HepG2 (cell line): Measurements from ENCODE around the gene BABAM2. TPM values are rescaled to one million over a fixed set of nuclear protein-coding genes. Genes with fewer than 3 reads are reported as not detected.

Source experiments
- RFXAP ChIP-seq: sonication (generic); formaldehyde crosslinking; IDR thresholded peaks from 2 replicates; pipeline ENCODE4 v1.4.0; 2020; ENCODE audit warnings: missing genetic modification reagents, borderline replicate concordance
- RXRA ChIP-seq: sonication (generic); formaldehyde crosslinking; IDR thresholded peaks from 2 replicates; pipeline ENCODE4 v1.5.1; 2020; ENCODE audit warnings: missing genetic modification reagents
- ZBTB25 ChIP-seq: IDR thresholded peaks from 2 replicates; pipeline ENCODE4 v1.6.1; 2018; ENCODE audit warnings: missing genetic modification reagents
- ZNF124 ChIP-seq: sonication (generic); formaldehyde crosslinking; IDR thresholded peaks from 2 replicates; pipeline ENCODE4 v1.4.0; 2020; ENCODE audit warnings: missing genetic modification reagents
- ZNF318 ChIP-seq: sonication (generic); formaldehyde crosslinking; IDR thresholded peaks from 2 replicates; pipeline ENCODE4 v1.4.0; 2020; ENCODE audit warnings: mild to moderate bottlenecking, missing genetic modification reagents
- ZNF451 ChIP-seq: sonication (generic); formaldehyde crosslinking; IDR thresholded peaks from 2 replicates; pipeline ENCODE4 v1.5.0; 2020; ENCODE audit warnings: mild to moderate bottlenecking, missing genetic modification reagents
- ZNF546 ChIP-seq: sonication (generic); formaldehyde crosslinking; conservative IDR thresholded peaks from 2 replicates; pipeline ENCODE4 v1.8.1; 2023; ENCODE audit warnings: mild to moderate bottlenecking, missing genetic modification reagents
- ZNF75D ChIP-seq: sonication (generic); formaldehyde crosslinking; IDR thresholded peaks from 2 replicates; pipeline ENCODE4 v1.8.1; 2023; ENCODE audit warnings: missing genetic modification reagents, mild to moderate bottlenecking, borderline replicate concordance
- ZNF772 ChIP-seq: sonication (generic); formaldehyde crosslinking; IDR thresholded peaks from 2 replicates; pipeline ENCODE4 v1.5.0; 2020; ENCODE audit warnings: mild to moderate bottlenecking, missing genetic modification reagents
- ZXDC ChIP-seq: sonication (generic); formaldehyde crosslinking; IDR thresholded peaks from 2 replicates; pipeline ENCODE4 v1.5.0; 2020; ENCODE audit warnings: mild to moderate bottlenecking, missing genetic modification reagents
- polyA plus RNA-seq, 8 experiments: library from polyadenylated mRNA; depleted of rRNA in 3 of 8; stranded (reverse) in 7 of 8; unstranded in 1 of 8; fragments of >200 nt; fragmentation: Illumina TruSeq in 4 of 8; extraction: Trizol in 4 of 8; gene quantifications; 2 replicates each; pipeline versions ENCODE4 v1.2.1 to v1.2.3, GENCODE V29; 2011 to 2016; ENCODE audit warnings: low read depth in 4 of 8, missing spikeins in 1 of 8, mixed read lengths in 1 of 8; ENCODE audit not compliant: insufficient read depth in 1 of 8
- total RNA-seq, 5 experiments: library from RNA; depleted of rRNA; stranded (reverse); fragments of >200 nt; fragmentation: Illumina TruSeq; extraction: Trizol; gene quantifications; 2 replicates each; pipeline ENCODE4 v1.2.3, GENCODE V29; 2016; ENCODE audit warnings: low read depth in 1 of 5
- TF ChIP-seq, protein P1 (sequence below): sonication (generic); formaldehyde crosslinking; IDR thresholded peaks from 2 replicates; pipeline ENCODE4 v1.8.0; 2022; ENCODE audit warnings: low read depth, missing genetic modification reagents
- TF ChIP-seq, protein P2 (sequence below): sonication (generic); formaldehyde crosslinking; IDR thresholded peaks from 2 replicates; pipeline ENCODE4 v1.4.0; 2020; ENCODE audit warnings: mild to moderate bottlenecking, missing genetic modification reagents

Gene BABAM2
- total and polyA plus RNA-seq, 2 of the 13 experiments (the other 11 are each of a cell fraction or from before 2014, with no cell fraction given), result 24.9 to 28.0 TPM

DNA sequence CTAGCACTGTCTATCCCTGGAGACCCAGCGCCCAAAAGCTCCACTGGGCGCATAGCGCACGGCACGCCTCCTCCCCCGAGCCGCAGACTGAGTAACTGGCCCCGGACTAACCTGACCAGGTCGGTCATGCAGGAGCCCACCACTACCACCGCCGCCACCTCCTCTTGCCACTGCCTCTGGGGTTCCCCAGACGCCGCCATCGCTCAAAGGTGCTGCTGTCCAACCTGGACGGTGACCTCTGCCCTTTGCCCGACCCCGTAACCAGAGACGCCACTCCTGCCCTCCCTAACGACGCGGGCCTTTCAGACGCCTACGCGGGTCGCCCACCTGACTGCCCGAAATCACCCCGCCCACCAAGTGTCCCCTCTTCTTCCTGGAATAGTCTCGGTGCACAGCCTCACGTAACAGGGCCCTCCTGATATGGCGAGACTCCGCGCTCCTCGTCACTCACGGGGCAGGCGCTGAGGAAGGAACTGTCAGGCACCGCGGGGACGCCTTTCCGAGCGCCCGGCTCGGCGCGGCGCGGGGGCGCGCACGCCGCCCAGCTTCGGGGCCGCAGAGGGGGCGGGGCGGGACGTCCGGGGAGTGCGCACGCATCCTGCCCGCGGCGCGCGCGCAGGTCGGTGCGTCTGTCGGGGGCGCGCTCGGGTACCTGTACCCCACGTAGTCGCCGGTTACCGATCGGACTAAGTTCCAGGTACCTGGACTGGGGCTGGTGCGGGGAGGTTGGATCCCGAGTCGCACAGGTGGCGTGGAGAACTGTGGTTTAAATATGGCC is at the start of gene BABAM2, which contains the start of gene RBKS (continued):
- TF ChIP-seq ZNF318 (CRISPR knock-in tag) (no peak), RXRA (CRISPR knock-in tag) (peak; percentile 98), ZNF75D (CRISPR knock-in tag) (no peak), ZBTB25 (peak; percentile 68), ZNF772 (peak; percentile 98), ZXDC (CRISPR knock-in tag) (no peak), RFXAP (peak; percentile 82; the same call in 1 of the 2 replicates), ZNF451 (no peak; the same call in 1 of the 2 replicates), ZNF546 (CRISPR knock-in tag) (no peak), ZNF124 (peak; percentile 88)
- TF ChIP-seq, protein P1, sequence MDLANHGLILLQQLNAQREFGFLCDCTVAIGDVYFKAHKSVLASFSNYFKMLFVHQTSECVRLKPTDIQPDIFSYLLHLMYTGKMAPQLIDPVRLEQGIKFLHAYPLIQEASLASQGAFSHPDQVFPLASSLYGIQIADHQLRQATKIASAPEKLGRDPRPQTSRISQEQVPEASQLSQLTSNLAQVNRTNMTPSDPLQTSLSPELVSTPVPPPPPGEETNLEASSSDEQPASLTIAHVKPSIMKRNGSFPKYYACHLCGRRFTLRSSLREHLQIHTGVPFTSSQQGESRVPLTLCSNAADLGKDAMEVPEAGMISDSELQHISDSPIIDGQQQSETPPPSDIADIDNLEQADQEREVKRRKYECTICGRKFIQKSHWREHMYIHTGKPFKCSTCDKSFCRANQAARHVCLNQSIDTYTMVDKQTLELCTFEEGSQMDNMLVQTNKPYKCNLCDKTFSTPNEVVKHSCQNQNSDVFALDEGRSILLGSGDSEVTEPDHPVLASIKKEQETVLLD (CRISPR knock-in tag), result peak; percentile 74; the same call in 1 of the 2 replicates
- TF ChIP-seq, protein P2, sequence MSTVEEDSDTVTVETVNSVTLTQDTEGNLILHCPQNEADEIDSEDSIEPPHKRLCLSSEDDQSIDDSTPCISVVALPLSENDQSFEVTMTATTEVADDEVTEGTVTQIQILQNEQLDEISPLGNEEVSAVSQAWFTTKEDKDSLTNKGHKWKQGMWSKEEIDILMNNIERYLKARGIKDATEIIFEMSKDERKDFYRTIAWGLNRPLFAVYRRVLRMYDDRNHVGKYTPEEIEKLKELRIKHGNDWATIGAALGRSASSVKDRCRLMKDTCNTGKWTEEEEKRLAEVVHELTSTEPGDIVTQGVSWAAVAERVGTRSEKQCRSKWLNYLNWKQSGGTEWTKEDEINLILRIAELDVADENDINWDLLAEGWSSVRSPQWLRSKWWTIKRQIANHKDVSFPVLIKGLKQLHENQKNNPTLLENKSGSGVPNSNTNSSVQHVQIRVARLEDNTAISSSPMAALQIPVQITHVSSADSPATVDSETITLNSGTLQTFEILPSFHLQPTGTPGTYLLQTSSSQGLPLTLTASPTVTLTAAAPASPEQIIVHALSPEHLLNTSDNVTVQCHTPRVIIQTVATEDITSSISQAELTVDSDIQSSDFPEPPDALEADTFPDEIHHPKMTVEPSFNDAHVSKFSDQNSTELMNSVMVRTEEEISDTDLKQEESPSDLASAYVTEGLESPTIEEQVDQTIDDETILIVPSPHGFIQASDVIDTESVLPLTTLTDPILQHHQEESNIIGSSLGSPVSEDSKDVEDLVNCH (CRISPR knock-in tag), result no peak
